Measurements from ENCODE around the gene GPANK1.

The GPANK1 gene

GRCh38 chr6:31660381-31661261 lies 4.2 kb downstream of the GPANK1 start, which contains the start of gene C6orf47 (continued):
- 0 out of 2 replicates have a peak, but pooled peaks have one; percentile 43 for TF ChIP-seq SP7 (tag by site-specific recombination; IDR thresholded peaks at IDR 0.05)
- no peak for TF ChIP-seq ZNF544 (tag by site-specific recombination; IDR thresholded peaks at IDR 0.05)
- TF ChIP-seq, protein P1, sequence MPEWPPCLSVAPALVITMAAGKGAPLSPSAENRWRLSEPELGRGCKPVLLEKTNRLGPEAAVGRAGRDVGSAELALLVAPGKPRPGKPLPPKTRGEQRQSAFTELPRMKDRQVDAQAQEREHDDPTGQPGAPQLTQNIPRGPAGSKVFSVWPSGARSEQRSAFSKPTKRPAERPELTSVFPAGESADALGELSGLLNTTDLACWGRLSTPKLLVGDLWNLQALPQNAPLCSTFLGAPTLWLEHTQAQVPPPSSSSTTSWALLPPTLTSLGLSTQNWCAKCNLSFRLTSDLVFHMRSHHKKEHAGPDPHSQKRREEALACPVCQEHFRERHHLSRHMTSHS (tag by site-specific recombination; IDR thresholded peaks at IDR 0.05): no peak
- no peak for TF ChIP-seq ZNF121 (tag by site-specific recombination; IDR thresholded peaks at IDR 0.05)
- TF ChIP-seq ZNF280D (tag by site-specific recombination; IDR thresholded peaks at IDR 0.05): no peak
- TF ChIP-seq ZNF747 (tag by site-specific recombination; IDR thresholded peaks at IDR 0.05): no peak
- no peak for TF ChIP-seq ZNF214 (tag by site-specific recombination; IDR thresholded peaks at IDR 0.05; ENCODE audit: borderline replicate concordance)
- no peak for TF ChIP-seq ZNF239 (tag by site-specific recombination; IDR thresholded peaks at IDR 0.05)
- peak; percentile 75; the same call in 1 of the 2 replicates for TF ChIP-seq MZF1 (tag by site-specific recombination; IDR thresholded peaks at IDR 0.05; ENCODE audit: borderline replicate concordance)
- TF ChIP-seq ZNF274 (IDR thresholded peaks at IDR 0.05; ENCODE audit: low read length): no peak
- TF ChIP-seq ZNF274 (tag by site-specific recombination; IDR thresholded peaks at IDR 0.05; ENCODE audit: borderline replicate concordance): no peak
- TF ChIP-seq ZNF155 (tag by site-specific recombination; IDR thresholded peaks at IDR 0.05): no peak
- TF ChIP-seq KLF1 (tag by site-specific recombination; IDR thresholded peaks at IDR 0.05): peak; percentile 25; the same call in 1 of the 2 replicates
- no peak for TF ChIP-seq ZNF548 (tag by site-specific recombination; IDR thresholded peaks at IDR 0.05)
- 0 out of 2 replicates have a peak, but pooled peaks have one; percentile 7 for TF ChIP-seq BCL11B (tag by site-specific recombination; IDR thresholded peaks at IDR 0.05; ENCODE audit: low read depth)
- no peak for TF ChIP-seq ZNF416 (tag by site-specific recombination; IDR thresholded peaks at IDR 0.05)
- peak; percentile 56 for TF ChIP-seq GLIS2 (tag by site-specific recombination; IDR thresholded peaks at IDR 0.05)
- no peak for TF ChIP-seq TRIM28 (IDR thresholded peaks at IDR 0.05; ENCODE audit: borderline replicate concordance, low read length)
- TF ChIP-seq EGR2 (tag by site-specific recombination; IDR thresholded peaks at IDR 0.05; ENCODE audit: low read depth): peak; percentile 64; the same call in 1 of the 2 replicates
- TF ChIP-seq PRDM10 (tag by site-specific recombination; IDR thresholded peaks at IDR 0.05): peak; percentile 61
- TF ChIP-seq ZNF335 (tag by site-specific recombination; conservative IDR thresholded peaks at IDR 0.05): peak; percentile 80
- TF ChIP-seq KLF7 (tag by site-specific recombination; IDR thresholded peaks at IDR 0.05; ENCODE audit: borderline replicate concordance): no peak
- TF ChIP-seq KLF17 (tag by site-specific recombination; IDR thresholded peaks at IDR 0.05): no peak
- peak; percentile 49 for TF ChIP-seq OSR2 (tag by site-specific recombination; IDR thresholded peaks at IDR 0.05)
- TF ChIP-seq, protein P2, sequence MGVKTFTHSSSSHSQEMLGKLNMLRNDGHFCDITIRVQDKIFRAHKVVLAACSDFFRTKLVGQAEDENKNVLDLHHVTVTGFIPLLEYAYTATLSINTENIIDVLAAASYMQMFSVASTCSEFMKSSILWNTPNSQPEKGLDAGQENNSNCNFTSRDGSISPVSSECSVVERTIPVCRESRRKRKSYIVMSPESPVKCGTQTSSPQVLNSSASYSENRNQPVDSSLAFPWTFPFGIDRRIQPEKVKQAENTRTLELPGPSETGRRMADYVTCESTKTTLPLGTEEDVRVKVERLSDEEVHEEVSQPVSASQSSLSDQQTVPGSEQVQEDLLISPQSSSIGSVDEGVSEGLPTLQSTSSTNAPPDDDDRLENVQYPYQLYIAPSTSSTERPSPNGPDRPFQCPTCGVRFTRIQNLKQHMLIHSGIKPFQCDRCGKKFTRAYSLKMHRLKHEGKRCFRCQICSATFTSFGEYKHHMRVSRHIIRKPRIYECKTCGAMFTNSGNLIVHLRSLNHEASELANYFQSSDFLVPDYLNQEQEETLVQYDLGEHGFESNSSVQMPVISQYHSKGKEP (tag by site-specific recombination; IDR thresholded peaks at IDR 0.05): 0 out of 2 replicates have a peak, but pooled peaks have one; percentile 34
- no peak; the same call in 1 of the 2 replicates for TF ChIP-seq ZBTB10 (tag by site-specific recombination; IDR thresholded peaks at IDR 0.05)

All from HEK293 (cell line).